ENCODE results near the gene ZBTB39.

DNA sequence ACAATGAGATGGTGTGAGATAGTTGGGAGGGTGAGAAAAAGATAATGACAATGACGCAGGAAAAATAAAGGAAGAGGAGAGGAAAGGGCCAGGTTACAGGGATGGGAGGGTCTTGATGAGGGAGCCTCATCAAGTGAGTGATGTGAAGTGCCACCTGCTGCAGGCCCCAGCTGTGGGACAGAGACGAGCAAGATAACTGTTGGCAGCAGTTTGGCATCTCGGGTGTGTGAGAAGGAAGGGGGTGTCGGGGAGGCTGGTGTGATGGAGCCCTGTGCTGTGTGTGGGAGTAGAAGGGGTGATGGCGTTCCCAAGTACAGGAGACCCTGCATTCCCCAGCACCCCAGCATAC lies 21.4 kb upstream of the ZBTB39 start:
- TF ChIP-seq, protein P1, sequence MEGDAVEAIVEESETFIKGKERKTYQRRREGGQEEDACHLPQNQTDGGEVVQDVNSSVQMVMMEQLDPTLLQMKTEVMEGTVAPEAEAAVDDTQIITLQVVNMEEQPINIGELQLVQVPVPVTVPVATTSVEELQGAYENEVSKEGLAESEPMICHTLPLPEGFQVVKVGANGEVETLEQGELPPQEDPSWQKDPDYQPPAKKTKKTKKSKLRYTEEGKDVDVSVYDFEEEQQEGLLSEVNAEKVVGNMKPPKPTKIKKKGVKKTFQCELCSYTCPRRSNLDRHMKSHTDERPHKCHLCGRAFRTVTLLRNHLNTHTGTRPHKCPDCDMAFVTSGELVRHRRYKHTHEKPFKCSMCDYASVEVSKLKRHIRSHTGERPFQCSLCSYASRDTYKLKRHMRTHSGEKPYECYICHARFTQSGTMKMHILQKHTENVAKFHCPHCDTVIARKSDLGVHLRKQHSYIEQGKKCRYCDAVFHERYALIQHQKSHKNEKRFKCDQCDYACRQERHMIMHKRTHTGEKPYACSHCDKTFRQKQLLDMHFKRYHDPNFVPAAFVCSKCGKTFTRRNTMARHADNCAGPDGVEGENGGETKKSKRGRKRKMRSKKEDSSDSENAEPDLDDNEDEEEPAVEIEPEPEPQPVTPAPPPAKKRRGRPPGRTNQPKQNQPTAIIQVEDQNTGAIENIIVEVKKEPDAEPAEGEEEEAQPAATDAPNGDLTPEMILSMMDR (IDR thresholded peaks at IDR 0.05), result no peak
- TF ChIP-seq POLR2A (IDR thresholded peaks at IDR 0.05), result no peak
- no peak for TF ChIP-seq POLR2AphosphoS5 (IDR thresholded peaks at IDR 0.05)

Data from suprapubic skin (tissue), 4 donors.